NCI-H2196 (cell line): ENCODE data around the gene NSUN2.

Experiments used
- DNase-seq: peaks from one replicate; lab custom pipeline; 2025; ENCODE audit not compliant: unreplicated experiment; lab: John Stamatoyannopoulos, UW

NSUN2 gene

DNA sequence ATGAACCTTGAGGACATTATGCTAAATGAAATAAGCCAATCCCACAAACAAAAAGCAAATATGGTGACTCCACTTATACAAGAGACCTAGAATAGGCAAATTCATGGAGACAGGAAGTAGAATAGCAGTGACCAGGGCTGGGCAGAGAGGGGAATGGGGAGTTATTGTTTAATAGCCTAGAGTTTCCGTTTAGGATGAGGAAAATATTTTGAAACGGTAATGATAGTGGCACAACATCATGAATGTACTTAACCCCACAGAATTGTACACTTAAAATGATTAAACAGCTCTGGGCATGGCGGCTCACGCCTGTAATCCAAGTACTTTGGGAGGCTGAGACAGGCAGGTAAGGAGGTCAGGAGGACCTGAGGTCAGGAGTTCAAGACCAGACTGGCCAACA lies 65.8 kb downstream of the NSUN2 start:
- DNase-seq: no peak

DNA sequence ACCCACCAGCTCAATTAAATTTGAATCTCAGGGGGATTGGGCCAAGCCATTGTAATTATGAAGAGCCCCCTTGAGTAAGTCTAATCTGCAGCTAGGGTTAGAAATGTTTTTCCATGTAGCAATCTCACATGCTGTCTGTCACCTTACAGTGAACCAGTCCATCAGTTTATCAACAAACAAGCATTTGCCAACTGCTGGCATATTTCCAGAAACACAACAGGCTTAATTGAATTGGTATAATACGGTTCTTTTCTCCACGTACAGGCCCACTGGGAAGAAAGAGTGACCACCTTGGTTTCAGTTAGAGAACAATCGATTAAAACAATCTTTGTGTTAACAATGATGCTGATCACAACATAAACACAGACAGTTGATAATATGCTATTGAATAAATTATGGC lies 67.4 kb downstream of the NSUN2 start:
- DNase-seq: no peak

DNA sequence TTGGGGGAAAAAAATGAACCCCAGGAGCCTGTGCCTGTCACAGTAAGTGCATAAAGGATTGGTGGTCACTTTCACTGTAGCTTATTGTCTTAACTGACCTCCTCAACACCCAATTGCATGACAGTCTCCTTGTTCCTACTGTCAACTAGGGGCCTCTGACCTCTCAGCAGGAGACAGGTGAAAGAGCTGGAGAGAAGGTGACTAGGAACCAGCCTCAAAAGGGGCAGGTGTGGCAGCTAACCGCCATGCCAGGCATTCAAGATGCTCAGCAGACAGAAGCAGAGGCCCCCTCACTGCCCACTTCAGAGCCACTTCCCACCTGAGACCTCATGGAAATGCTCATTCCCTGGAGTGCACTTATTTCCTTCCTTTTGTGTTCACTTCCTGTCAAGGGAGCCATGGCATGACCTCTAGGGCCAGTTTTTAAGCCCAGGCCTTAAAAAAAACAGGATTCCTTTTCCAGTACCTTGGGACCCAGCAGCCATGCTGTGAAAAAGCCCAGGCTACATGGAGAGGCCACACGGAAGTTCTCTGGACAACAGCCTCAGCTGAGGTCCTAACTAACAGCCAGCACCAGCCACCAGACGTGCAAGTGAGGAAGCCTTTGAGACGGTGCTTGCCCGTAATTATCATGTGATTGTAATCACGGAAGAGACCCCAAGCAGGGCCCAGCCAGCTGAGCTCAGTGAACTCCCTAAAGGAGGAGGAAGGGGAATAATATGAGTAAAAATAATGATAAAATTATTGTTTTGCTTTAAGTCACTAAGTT lies 74.9 kb downstream of the NSUN2 start:
- no peak for DNase-seq

DNA sequence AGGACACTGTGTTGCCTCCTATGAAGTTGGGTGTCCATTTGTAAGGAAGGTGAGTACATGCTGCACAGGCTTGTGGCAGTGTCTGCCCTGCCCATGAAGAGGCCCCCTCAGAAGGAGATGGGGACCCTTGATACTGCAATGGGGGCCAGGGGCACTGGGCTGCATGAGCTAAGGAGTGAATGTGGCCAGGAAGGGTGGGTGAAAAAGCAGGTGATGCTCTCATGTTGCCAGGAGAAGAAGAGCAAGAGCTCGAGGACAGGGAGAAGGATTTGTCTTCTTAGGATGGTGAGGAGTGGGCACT lies 76.1 kb downstream of the NSUN2 start:
- DNase-seq: no peak

DNA sequence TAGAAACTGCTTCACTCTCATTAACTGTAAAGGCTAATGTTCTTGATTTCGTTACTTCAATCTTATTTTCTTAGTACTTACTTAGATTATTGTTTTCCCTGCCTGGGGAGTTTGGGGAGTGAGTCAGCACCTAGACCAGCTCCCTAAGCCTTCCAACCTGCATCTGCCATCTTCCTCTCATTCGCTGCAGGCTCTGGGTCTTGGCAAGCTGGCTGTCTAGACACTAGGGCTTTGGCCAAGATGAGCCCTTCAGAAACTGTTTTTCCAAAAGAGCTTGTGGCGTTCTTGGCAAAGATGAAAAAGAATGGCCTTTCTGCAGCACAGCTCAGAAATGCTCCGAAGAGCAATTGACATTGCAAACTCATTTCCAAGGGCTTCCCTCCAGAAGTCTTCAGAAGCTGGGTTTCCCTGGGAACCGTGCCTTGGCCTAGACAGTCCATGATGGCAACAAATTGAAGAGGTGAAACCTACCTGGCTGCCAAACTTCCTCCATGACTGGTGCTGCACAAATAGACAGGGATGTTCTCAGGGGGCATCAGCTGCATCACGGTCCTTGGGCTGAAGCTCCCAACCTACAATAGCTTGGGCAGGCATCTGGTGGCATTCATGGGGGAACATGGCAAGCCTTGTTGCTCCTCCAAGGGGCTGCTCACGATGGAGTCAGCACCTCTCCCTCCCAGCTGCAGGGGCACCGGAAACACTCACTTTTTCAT lies 76.6 kb downstream of the NSUN2 start:
- DNase-seq: no peak

DNA sequence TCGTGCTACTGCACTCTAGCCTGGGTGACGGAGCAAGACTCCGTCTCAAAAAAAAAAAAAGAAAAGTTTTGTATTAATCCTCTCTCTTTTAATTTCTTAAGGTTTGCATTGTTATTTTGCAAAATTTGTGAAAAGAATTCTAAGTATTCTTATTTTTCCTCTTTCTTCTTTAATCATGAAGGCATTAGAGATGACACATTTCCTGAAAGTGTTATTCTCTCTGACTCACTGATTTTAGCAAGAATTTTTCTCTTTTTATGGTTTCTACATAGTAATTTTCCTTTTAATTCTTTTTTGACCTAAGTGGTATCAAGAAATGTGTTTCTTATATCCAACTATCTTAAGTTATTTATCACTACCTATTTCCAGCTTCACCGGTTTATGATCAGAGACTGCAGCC lies 78.0 kb downstream of the NSUN2 start:
- no peak for DNase-seq

DNA sequence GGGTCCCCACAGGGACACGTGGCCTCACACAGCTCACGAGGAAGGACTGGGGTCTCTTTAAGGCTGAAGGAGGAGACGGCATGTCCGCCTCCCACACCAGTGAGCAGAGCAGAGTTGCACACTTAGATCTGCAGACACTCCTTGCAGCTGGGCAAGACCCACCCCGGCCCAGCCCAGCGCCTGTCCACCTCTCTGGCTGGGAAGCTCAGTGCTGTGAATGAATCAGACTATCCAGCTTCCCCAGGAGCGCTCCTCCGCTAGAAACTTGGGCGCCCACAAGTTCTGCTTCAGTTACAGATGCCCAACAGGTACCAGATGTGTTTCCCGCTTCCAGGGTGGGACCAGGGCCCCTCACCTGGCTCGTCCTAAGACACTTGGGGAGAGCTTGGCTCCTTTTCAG lies 78.9 kb downstream of the NSUN2 start:
- no peak for DNase-seq

DNA sequence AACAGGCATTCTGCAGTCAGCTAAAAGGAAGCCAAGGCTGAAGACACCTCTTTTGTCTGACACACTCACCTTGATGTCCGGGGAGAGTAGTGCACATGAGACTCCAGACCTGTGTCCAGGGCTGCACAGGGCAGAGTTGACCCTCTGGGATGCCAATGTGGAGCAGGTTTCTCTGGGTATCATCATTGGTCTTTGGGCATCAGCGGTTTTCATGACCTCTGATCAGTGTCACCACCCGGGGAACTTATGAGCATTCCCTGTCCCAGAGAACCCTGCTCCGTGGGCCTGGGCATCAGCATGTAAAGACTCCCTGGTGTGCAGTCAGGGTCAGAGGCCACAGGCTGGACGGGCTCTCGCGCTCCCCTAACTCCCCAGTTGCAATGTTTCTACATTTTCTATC lies 80.2 kb downstream of the NSUN2 start:
- DNase-seq: no peak

DNA sequence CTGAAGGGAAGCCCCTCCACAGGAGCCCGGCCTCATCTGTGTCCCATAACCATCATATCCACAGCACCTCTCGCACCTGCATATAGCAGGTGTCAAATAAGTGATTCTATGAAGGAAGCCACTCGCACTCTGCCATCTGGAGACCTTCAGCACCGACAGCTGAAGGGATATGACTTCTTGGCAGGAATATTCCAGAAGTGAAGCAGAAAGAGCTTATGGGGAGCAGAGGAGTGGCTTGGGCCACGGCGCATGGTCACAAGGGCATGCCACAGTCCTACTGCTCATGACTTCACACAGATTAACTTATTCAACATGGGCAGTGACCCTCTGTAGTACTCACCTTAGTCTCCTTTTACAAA lies 80.9 kb downstream of the NSUN2 start:
- no peak for DNase-seq

DNA sequence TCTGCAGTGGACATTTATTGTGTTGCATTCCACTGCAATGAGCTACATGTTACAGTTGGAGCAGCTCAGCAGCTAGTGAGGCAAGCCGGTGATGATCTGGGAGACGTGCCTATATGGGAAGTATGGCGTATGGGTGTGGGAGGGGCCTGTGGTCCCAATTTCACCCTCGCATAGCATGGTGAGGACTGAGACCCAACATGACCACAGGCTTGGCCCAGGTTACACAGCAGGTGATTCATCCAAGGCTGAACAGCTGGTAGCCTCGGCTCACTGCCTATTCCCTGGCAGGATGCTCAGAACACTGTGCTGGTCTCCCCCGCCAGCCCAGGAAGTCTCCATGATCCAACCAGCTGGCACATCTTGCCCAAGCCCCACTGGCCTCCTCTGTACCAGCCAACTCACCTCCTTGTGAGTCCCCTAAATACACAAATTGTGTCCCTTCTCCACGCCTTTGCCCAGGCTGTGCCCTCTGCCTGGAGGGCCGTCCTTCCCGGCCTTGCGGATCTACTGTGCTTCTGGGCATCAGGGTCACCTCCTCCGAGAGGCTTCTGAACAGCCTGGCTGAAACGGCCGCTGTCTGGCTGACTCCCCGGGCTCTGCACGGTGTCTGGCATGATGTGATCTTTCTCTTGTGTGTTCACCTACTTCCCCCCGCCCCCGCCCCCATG lies 81.4 kb downstream of the NSUN2 start:
- no peak for DNase-seq

DNA sequence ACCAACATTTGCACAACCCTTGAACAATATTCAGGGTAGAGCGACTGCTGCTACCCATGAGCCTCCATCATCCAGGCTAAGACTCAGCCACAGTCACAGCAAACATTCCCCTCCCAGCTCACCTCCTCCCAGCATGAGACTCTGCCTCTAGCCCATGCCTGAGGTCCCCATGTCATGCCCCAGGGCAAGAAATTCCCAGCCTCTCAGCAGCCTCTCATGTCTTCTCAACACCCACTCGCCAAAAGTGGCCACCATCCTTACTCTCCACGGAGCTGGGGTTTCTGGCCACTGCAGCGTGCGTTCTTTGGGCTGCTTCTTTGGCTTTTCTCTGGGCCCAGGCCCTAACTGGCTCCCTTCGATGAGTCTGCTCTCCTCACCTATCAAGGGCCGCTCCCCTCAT lies 82.2 kb downstream of the NSUN2 start:
- no peak for DNase-seq
